ENCODE data around the gene RNF214. TPM values are rescaled to one million over a fixed set of nuclear protein-coding genes. Genes with fewer than 3 reads are reported as not detected.

RNF214 gene
- total RNA-seq, 2 donors from 2014 or later = 9.4 to 24.8 TPM

DNA sequence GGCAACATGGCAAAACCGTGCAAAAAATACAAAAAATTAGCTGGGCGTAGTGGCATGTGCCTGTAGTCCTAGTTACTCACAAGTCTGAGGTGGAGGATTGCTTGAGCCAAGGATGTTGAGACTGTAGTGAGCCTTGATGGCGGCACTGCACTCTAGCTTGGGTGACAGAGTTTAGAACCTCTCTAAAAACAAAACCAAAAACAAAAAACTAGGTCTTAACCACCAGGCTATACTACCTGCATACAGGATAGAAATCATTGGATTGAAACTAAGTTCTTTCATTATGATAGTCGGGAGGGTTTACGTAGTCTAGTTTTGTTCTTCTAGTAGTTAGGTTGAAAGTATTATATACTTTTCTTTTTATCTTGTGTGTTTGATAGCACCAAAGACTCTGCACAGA lies 5.8 kb downstream of the RNF214 start:
- Histone ChIP-seq H3K9me3 (no peaks in the 10 kb centered on the region), H3K27me3 (replicated peaks; ENCODE audit: insufficient read depth) (no peaks in the 10 kb centered on the region), H3K27ac (no peak overlapping the region), H3K4me1 (replicated peaks) (no peaks in the 10 kb centered on the region), H3K4me3 (no peak overlapping the region), H3K36me3 (no peaks in the 10 kb centered on the region)
- DNase-seq (ENCODE audit: low spot score) = no peak
- TF ChIP-seq POLR2A (IDR thresholded peaks at IDR 0.05) = no peak
- TF ChIP-seq CTCF (IDR thresholded peaks at IDR 0.05) = no peak
- no peak for TF ChIP-seq POLR2AphosphoS5 (IDR thresholded peaks at IDR 0.05)
- intact Hi-C loops (cut with DNase I) = no loop called here
- WGBS = 95% methylated on average over 5 of the region's 5 CpGs

GRCh38 chr11:117239295-117239694 lies 6.8 kb downstream of the RNF214 start:
- Histone ChIP-seq H3K4me3 (no peak overlapping the region), H3K27ac (no peak overlapping the region), H3K4me1 (replicated peaks) (no peaks in the 10 kb centered on the region), H3K27me3 (replicated peaks; ENCODE audit: insufficient read depth) (no peaks in the 10 kb centered on the region), H3K9me3 (no peaks in the 10 kb centered on the region), H3K36me3 (no peaks in the 10 kb centered on the region)
- TF ChIP-seq CTCF (IDR thresholded peaks at IDR 0.05) (no peak), POLR2AphosphoS5 (IDR thresholded peaks at IDR 0.05) (no peak), POLR2A (IDR thresholded peaks at IDR 0.05) (no peak)
- DNase-seq (ENCODE audit: low spot score) = no peak
- WGBS = 77% methylated on average over 6 of the region's 6 CpGs
- intact Hi-C loops (cut with DNase I) = no loop called here

DNA sequence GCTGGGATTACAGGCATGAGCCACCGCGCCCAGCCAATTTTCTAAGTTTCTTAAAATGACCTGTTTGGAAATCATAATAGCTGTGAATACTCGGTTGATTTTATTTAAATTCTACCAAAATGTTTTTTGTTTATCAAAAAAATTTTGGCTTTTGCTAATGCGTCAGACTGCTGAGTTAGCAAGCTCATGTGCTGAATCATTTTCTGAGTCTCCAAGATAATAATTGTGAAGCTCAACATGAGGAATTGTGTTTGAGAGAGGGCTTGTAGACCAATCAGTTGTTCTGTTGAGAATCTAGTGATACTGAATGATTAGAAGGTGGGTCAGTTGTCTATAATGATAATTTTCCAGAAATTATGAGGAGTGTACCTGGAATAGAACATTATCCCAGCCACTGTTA lies 15.9 kb downstream of the RNF214 start:
- DNase-seq (ENCODE audit: low spot score) = no peak
- WGBS = 92% methylated on average over 4 of the region's 4 CpGs
- no peaks in the 10 kb centered on the region for H3K27me3 ChIP-seq (replicated peaks; ENCODE audit: insufficient read depth)
- no peak overlapping the region for H3K27ac ChIP-seq
- H3K4me3 ChIP-seq = no peak overlapping the region
- TF ChIP-seq CTCF (IDR thresholded peaks at IDR 0.05) = no peak
- intact Hi-C loops (cut with DNase I) = no loop called here
- H3K36me3 ChIP-seq = no peaks in the 10 kb centered on the region
- no peaks in the 10 kb centered on the region for H3K4me1 ChIP-seq (replicated peaks)
- no peaks in the 10 kb centered on the region for H3K9me3 ChIP-seq

GRCh38 chr11:117249571-117249970 lies 17.1 kb downstream of the RNF214 start:
- DNase-seq (ENCODE audit: low spot score) = no peak
- H3K9me3 ChIP-seq = no peaks in the 10 kb centered on the region
- H3K4me3 ChIP-seq = no peak overlapping the region
- no peaks in the 10 kb centered on the region for H3K36me3 ChIP-seq
- 82% methylated on average over 4 of the region's 4 CpGs for WGBS
- no peak for TF ChIP-seq POLR2AphosphoS5 (IDR thresholded peaks at IDR 0.05)
- no peak for TF ChIP-seq CTCF (IDR thresholded peaks at IDR 0.05)
- no peak for TF ChIP-seq POLR2A (IDR thresholded peaks at IDR 0.05)
- intact Hi-C loops (cut with DNase I) = no loop called here
- no peaks in the 10 kb centered on the region for H3K4me1 ChIP-seq (replicated peaks)
- H3K27me3 ChIP-seq (replicated peaks; ENCODE audit: insufficient read depth) = no peaks in the 10 kb centered on the region
- H3K27ac ChIP-seq = no peak overlapping the region

DNA sequence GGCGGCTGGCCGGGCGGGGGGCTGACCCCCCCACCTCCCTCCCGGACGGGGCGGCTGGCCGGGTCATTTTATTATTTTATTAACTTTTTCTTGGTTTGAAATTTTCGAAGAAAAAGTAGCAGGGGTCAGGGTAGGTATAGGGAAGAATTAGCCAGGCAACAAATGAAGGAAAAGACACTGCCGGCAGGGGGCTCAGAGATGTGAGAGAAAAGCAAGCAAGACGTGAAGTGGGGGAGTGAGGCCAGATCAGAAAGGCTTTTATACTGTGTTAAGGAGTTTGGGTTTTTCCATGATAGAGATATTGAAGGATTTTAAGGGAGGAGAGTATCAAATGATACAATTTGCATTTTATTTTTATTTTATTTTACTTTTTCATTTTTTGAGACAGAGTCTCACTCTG lies 19.0 kb downstream of the RNF214 start:
- Histone ChIP-seq H3K27ac (no peak overlapping the region), H3K4me1 (replicated peaks) (no peaks in the 10 kb centered on the region), H3K27me3 (replicated peaks; ENCODE audit: insufficient read depth) (no peaks in the 10 kb centered on the region), H3K9me3 (no peaks in the 10 kb centered on the region), H3K4me3 (no peak overlapping the region), H3K36me3 (no peaks in the 10 kb centered on the region)
- intact Hi-C loops (cut with DNase I) = no loop called here
- DNase-seq (ENCODE audit: low spot score) = no peak
- TF ChIP-seq POLR2A (IDR thresholded peaks at IDR 0.05) (no peak), POLR2AphosphoS5 (IDR thresholded peaks at IDR 0.05) (no peak), CTCF (IDR thresholded peaks at IDR 0.05) (no peak)
- 87% methylated on average over 10 of the region's 10 CpGs for WGBS

Data from prostate gland (tissue), 2 donors.